Renal pelvis (tissue), 4 donors: ENCODE results near the gene PGM5. TPM values are rescaled to one million over a fixed set of nuclear protein-coding genes. Genes with fewer than 3 reads are reported as not detected.

Source experiments
- DNase-seq: peaks from one replicate; pipeline ENCODE4 v3.0.0-alpha.2; 2013
- polyA plus RNA-seq, 3 donors: library from polyadenylated mRNA; unstranded; fragments of 120-200 nt; gene quantifications; one replicate each; pipeline ENCODE4 v1.2.1, GENCODE V29; 2013; ENCODE audit not compliant: insufficient read length in 3 of 3

PGM5 gene
- polyA plus RNA-seq, 3 donors = 34.3 to 42.5 (median 38.6) TPM

DNA sequence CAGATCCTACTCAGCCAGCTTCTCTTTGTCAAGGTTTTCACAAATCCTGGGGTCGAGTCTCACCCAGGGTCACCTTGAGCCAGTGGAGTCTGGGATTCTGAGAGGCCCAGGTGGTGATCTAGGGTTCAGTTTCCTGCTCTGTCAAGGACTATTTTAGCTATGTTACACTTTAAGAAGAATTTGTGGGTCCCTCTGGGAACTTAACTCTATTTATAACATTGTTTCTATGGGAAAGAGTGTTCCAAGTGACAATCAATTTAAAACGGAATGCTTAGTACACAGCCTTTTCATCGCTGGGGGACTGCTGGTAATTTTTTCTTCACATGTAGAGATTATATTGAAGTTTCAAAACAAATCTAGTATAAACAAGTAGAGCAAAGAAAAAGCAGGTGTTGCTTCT lies 211.2 kb downstream of the PGM5 start:
- DNase-seq = no peak

DNA sequence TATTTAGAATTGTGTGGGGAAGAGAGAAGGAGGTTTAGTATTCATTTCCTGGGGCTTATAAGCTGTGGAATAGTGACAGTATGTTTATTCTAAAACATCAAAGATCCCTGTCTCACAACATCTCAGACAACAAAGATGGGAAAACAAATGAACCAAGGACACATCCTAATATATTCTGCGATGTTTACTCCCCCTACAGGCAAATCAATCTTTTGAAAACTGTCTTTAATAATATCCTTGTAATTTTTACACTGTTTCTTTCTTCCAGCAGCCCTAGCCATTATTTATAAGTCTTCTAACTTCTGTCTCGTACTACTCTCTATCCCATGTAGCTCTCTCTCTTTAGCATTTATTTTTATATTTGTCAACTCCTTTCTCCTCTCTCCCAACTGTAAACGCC lies 217.7 kb downstream of the PGM5 start:
- no peak for DNase-seq

DNA sequence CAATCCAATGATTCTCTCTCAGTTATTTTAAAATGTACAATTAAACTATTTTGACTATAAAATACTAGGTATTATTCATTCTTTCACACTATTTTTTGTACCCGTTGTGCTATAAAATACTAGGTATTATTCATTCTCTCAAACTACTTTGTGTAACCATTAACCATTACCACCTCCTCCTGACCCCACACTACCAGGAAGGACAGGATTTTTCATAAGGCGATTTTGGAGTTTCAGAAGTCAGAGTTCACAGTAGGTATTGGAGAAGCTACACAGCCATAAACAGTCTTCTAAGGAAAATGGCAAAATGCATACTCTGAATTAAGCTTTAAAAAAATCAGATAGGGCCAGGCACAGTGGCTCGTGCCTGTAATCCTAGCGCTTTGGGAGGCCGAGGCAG lies 219.4 kb downstream of the PGM5 start:
- DNase-seq = no peak

DNA sequence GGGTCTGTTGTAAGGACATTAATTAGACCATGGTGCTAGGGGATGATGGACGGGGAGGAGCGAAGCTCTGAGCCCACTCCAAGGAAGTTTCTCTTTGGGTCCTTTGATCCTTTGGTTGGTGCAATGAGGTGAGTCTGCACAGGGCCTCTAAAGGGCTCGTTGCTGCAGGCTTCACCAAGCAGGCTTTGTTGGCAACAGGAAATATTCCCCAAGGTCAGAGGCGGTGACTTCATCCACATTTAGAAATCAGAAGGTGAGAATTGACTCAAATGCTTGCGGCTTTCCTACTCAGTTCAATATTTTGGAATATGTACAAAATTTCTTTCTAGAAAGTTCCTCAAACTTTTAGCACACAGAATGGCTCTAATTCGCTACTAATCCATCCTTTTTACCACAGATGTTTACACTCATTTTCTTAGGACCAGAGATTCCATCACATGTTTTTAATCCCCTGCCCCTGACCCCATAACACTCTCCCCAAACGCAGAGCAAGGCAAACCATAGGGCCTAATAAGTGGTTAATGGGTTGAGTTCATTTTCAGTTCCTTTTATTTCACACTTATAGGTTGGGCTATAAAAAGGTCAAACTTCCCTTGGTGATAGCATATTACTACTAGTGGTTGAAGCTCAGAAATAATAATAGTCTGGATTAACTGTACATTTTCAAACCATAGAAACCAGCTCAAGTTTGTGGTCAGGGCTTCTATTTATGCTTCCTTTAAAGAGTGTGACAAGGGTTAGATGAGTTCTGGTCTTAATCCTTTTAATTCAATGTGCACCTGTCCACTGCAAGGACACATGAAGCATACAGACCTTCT lies 221.6 kb downstream of the PGM5 start:
- no peak for DNase-seq

Other genes starting within 250 kb of the PGM5 start
- gene ZNG1C, start 114.6 kb upstream of the PGM5 start, polyA plus RNA-seq = 10 to 100 TPM; 19.6 to 30.5 (median 23.3) TPM
- gene FOXD4L3, start 53.7 kb upstream of the PGM5 start, polyA plus RNA-seq = under 1 TPM in 1 of 3 donors, not detected in 2; 0.11 TPM
- gene TMEM252, start 184.3 kb downstream of the PGM5 start, polyA plus RNA-seq = 10 to 100 TPM in 1 of 3 donors, 1 to 10 TPM in 2; 6.7 to 10.1 (median 8.4) TPM